H1 (cell line): ENCODE results near the gene DTX4. TPM values are rescaled to one million over a fixed set of nuclear protein-coding genes. Genes with fewer than 3 reads are reported as not detected.

Experiments
- CTCF ChIA-PET: fragments of 300-600 bp; sonication (Branson Sonifier 250); formaldehyde crosslinking; loops from one replicate; lab custom pipeline; 2021; ENCODE audit not compliant: partially characterized antibody; lab: Charles Lee
- POLR2A ChIA-PET: fragments of 300-600 bp; sonication (Branson Sonifier 250); formaldehyde crosslinking; loops from one replicate; lab custom pipeline; 2021; ENCODE audit warnings: inconsistent platforms; ENCODE audit not compliant: partially characterized antibody; lab: Charles Lee
- DNase-seq, 2 experiments: peaks; one replicate each; pipeline versions ENCODE4 v3.0.0 to v3.0.0-alpha.2; 2010 to 2022; ENCODE audit warnings: low spot score in 2 of 2, low read depth in 1 of 2, mixed read lengths in 1 of 2
- FAIRE-seq: peaks from 2 replicates; lab custom pipeline; 2011; peaks lifted over from hg19 to GRCh38; lab: Jason Lieb, UNC
- H2AFZ ChIP-seq: 2 replicates; pipeline ENCODE4 v1.8.1; 2012; ENCODE audit warnings: low read length, inconsistent platforms
- H2AK5ac ChIP-seq: 2 replicates; pipeline ENCODE4 v1.6.1; 2013; ENCODE audit warnings: low read depth, low read length
- H2BK120ac ChIP-seq: replicated peaks from 2 replicates; pipeline ENCODE3; 2013; ENCODE audit warnings: low read depth, low read length, inconsistent platforms
- H2BK12ac ChIP-seq: 2 replicates; pipeline ENCODE4 v1.6.1; 2013; ENCODE audit warnings: low read depth, low read length
- H2BK15ac ChIP-seq: 2 replicates; pipeline ENCODE4 v1.6.1; 2013; ENCODE audit warnings: low read length
- H2BK20ac ChIP-seq: 2 replicates; pipeline ENCODE4 v1.6.1; 2013; ENCODE audit warnings: low read length
- H2BK5ac ChIP-seq: 2 replicates; pipeline ENCODE4 v1.6.1; 2013; ENCODE audit warnings: low read depth, low read length
- H3K14ac ChIP-seq: 2 replicates; pipeline ENCODE4 v1.6.1; 2013; ENCODE audit warnings: inconsistent platforms; ENCODE audit not compliant: insufficient read length
- H3K18ac ChIP-seq: 2 replicates; pipeline ENCODE4 v1.6.1; 2013; ENCODE audit warnings: low read length; ENCODE audit errors: extremely low read depth
- H3K23ac ChIP-seq: 2 replicates; pipeline ENCODE4 v1.6.1; 2013; ENCODE audit warnings: inconsistent platforms; ENCODE audit not compliant: insufficient read length
- H3K23me2 ChIP-seq: 2 replicates; pipeline ENCODE4 v1.6.1; 2013; ENCODE audit warnings: low read depth, low read length
- H3K27ac ChIP-seq: 2 replicates; pipeline ENCODE4 v1.6.1; 2011; ENCODE audit warnings: low read depth, low read length, inconsistent platforms
- H3K27me3 ChIP-seq, 4 experiments: replicated peaks in 1 of 4; 1 replicate in 1 of 4; 2 replicates in 3 of 4; pipeline versions ENCODE4 v1.6.1 to v1.8.1; 2011 to 2013; ENCODE audit warnings: low read length in 3 of 4, mild to moderate bottlenecking in 3 of 4, inconsistent platforms in 2 of 4, mixed read lengths in 2 of 4, moderate library complexity in 1 of 4; ENCODE audit not compliant: control insufficient read depth in 3 of 4, insufficient read depth in 3 of 4; ENCODE audit errors: extremely low read depth in 1 of 4
- H3K36me3 ChIP-seq, 4 experiments: 2 replicates each; pipeline versions ENCODE4 v1.6.1 to v1.8.1; 2011 to 2013; ENCODE audit warnings: mild to moderate bottlenecking in 4 of 4, low read length in 3 of 4, moderate library complexity in 2 of 4, control low read depth in 1 of 4, inconsistent platforms in 1 of 4; ENCODE audit not compliant: insufficient read depth in 4 of 4, control insufficient read depth in 2 of 4
- H3K4ac ChIP-seq: replicated peaks from 2 replicates; pipeline ENCODE3; 2013; ENCODE audit warnings: low read length, low read depth, mixed read lengths, inconsistent platforms; ENCODE audit not compliant: insufficient read length
- H3K4me1 ChIP-seq, 4 experiments: replicated peaks in 1 of 4; 1 replicate in 1 of 4; 2 replicates in 3 of 4; pipeline versions ENCODE4 v1.6.1 to v1.8.1; 2011 to 2013; ENCODE audit warnings: low read length in 3 of 4, inconsistent platforms in 2 of 4, mixed read lengths in 1 of 4; ENCODE audit not compliant: insufficient read depth in 4 of 4, control insufficient read depth in 3 of 4
- H3K4me2 ChIP-seq, 2 experiments: 2 replicates each; pipeline versions ENCODE4 v1.6.1 to v1.8.1; 2011 to 2013; ENCODE audit warnings: low read depth in 2 of 2, low read length in 2 of 2, control low read depth in 1 of 2, inconsistent platforms in 1 of 2, mild to moderate bottlenecking in 1 of 2; ENCODE audit not compliant: insufficient read depth in 1 of 2
- H3K4me3 ChIP-seq, 4 experiments: fragments of 200-600, 300-600 bp in 1 of 4; sonication (generic), shearing (Covaris generic), sonication (Bioruptor Twin) in 1 of 4; 2 replicates each; pipeline versions ENCODE4 v1.5.1 to v1.8.1; 2011 to 2016; ENCODE audit warnings: low read length in 4 of 4, low read depth in 3 of 4, control low read depth in 2 of 4, inconsistent platforms in 2 of 4, mild to moderate bottlenecking in 2 of 4, mixed read lengths in 1 of 4, moderate library complexity in 1 of 4; ENCODE audit not compliant: insufficient read depth in 2 of 4; ENCODE audit errors: extremely low read depth in 1 of 4
- H3K56ac ChIP-seq: replicated peaks from 2 replicates; pipeline ENCODE3; 2013; ENCODE audit warnings: low read depth, mild to moderate bottlenecking, mixed read lengths, low read length, inconsistent platforms; ENCODE audit not compliant: insufficient read length
- H3K79me1 ChIP-seq: 2 replicates; pipeline ENCODE4 v1.6.1; 2013; ENCODE audit warnings: low read depth, low read length, control low read depth
- H3K79me2 ChIP-seq, 2 experiments: 2 replicates each; pipeline versions ENCODE4 v1.6.1 to v1.8.1; 2012 to 2013; ENCODE audit warnings: low read length in 2 of 2, mild to moderate bottlenecking in 2 of 2, inconsistent platforms in 1 of 2; ENCODE audit not compliant: insufficient read depth in 2 of 2, control insufficient read depth in 1 of 2
- H3K9ac ChIP-seq, 4 experiments: replicated peaks in 1 of 4; 1 replicate in 1 of 4; 2 replicates in 3 of 4; pipeline versions ENCODE4 v1.6.1 to v1.8.1; 2011 to 2013; ENCODE audit warnings: low read depth in 3 of 4, low read length in 3 of 4, control low read depth in 2 of 4, mild to moderate bottlenecking in 2 of 4, moderate library complexity in 2 of 4, inconsistent platforms in 1 of 4; ENCODE audit errors: extremely low read depth in 1 of 4
- H3K9me3 ChIP-seq, 2 experiments: 2 replicates each; pipeline versions ENCODE4 v1.6.1 to v1.8.1; 2012 to 2013; ENCODE audit warnings: mild to moderate bottlenecking in 2 of 2, moderate library complexity in 2 of 2, control low read depth in 1 of 2, inconsistent platforms in 1 of 2, low read depth in 1 of 2, low read length in 1 of 2, mixed read lengths in 1 of 2; ENCODE audit not compliant: insufficient read depth in 2 of 2
- H4K20me1 ChIP-seq, 2 experiments: replicated peaks in 1 of 2; 2 replicates each; pipeline versions ENCODE3 to v1.8.1; 2011 to 2013; ENCODE audit warnings: inconsistent platforms in 2 of 2, low read length in 2 of 2, mild to moderate bottlenecking in 1 of 2; ENCODE audit not compliant: insufficient read depth in 2 of 2, control insufficient read depth in 1 of 2
- H4K5ac ChIP-seq: 2 replicates; pipeline ENCODE4 v1.6.1; 2013; ENCODE audit warnings: low read length, low read depth, mixed read lengths, inconsistent platforms; ENCODE audit not compliant: insufficient read length
- H4K8ac ChIP-seq: 2 replicates; pipeline ENCODE4 v1.8.0; 2013; ENCODE audit warnings: mild to moderate bottlenecking, moderate library complexity, low read length, inconsistent platforms; ENCODE audit not compliant: insufficient read depth; ENCODE audit errors: extremely low read depth
- H4K91ac ChIP-seq: replicated peaks from 2 replicates; pipeline ENCODE3; 2013; ENCODE audit warnings: low read length, mixed read lengths, inconsistent platforms; ENCODE audit not compliant: insufficient read length
- CHD1 ChIP-seq: IDR thresholded peaks from 2 replicates; pipeline ENCODE4 v1.6.1; 2012; ENCODE audit warnings: low read depth, low read length, improper control_type of control experiment
- NRF1 ChIP-seq: IDR thresholded peaks from 2 replicates; pipeline ENCODE4 v1.6.1; 2011; ENCODE audit warnings: mild to moderate bottlenecking, low read depth, low read length, improper control_type of control experiment
- WGBS, 2 experiments: shearing (Covaris generic) in 1 of 2; methylation state at CpG; one replicate each; pipeline versions ENCODE4 v1.1.6 to v1.1.7; 2013 to 2015; ENCODE audit warnings: low lambda C conversion rate in 2 of 2, mixed read lengths in 2 of 2, inconsistent platforms in 1 of 2, low coverage in 1 of 2, missing lambda C conversion rate in 1 of 2; ENCODE audit not compliant: insufficient replicate concordance in 2 of 2, insufficient coverage in 1 of 2, insufficient read length in 1 of 2; ENCODE audit errors: extremely low coverage in 1 of 2, missing lambda C conversion rate in 1 of 2; 5-methylcytosine and 5-hydroxymethylcytosine counted together
- polyA plus RNA-seq, 7 experiments: library from polyadenylated mRNA; depleted of rRNA in 3 of 7; stranded (reverse) in 5 of 7; unstranded in 2 of 7; fragments of >200 nt in 5 of 7; fragments of 200-250 nt in 2 of 7; gene quantifications; 1 replicate in 5 of 7; 2 replicates in 1 of 7; 4 replicates in 1 of 7; pipeline versions ENCODE4 v1.2.1 to v1.2.3, GENCODE V29; 2011 to 2013; ENCODE audit warnings: missing spikeins in 2 of 7, mixed read lengths in 2 of 7
- total RNA-seq: library from RNA; stranded (reverse); fragmentation: NEBNext Ultra II Directional; extraction: Animal tissue kit (Norgen Biotek cat#: 25700); gene quantifications from 2 replicates; pipeline ENCODE4 v1.2.1, GENCODE V29; 2021

Gene DTX4
- total and polyA plus RNA-seq, 2 of the 8 experiments (the other 6 are each of a cell fraction or from before 2014, with no cell fraction given) = 5.1 to 18.8 TPM

GRCh38 chr11:59197991-59198390, 26.1 kb downstream of the DTX4 start:
- Histone ChIP-seq H4K8ac (no peak overlapping the region), H2BK12ac (no peak overlapping the region), H2AFZ (no peak overlapping the region), H3K23ac (no peak overlapping the region), H3K18ac (no peak overlapping the region), H3K4ac (no peak overlapping the region), H2BK5ac (no peak overlapping the region), H2BK120ac (no peak overlapping the region), H2AK5ac (no peak overlapping the region), H3K27ac (no peak overlapping the region), H3K4me3 (no peak overlapping the region), H2BK15ac (no peak overlapping the region), H3K4me1 (no peaks in the 10 kb centered on the region; a peak in 1 of 7 replicates), H3K36me3 (peaks cover 6 to 44% (median 31%) of the 10 kb centered on the region in 4 experiments; a peak in 7 of 8 replicates), H3K14ac (no peak overlapping the region), H4K91ac (no peak overlapping the region), H3K9me3 (peaks cover 4 to 10% of the 10 kb centered on the region in 2 experiments; a peak in 3 of 4 replicates), H2BK20ac (no peak overlapping the region), H3K27me3 (no peaks in the 10 kb centered on the region), H3K4me2 (no peak overlapping the region), H3K79me2 (no peaks in the 10 kb centered on the region), H3K23me2 (no peaks in the 10 kb centered on the region), H3K56ac (no peak overlapping the region), H3K9ac (no peak overlapping the region), H3K79me1 (no peaks in the 10 kb centered on the region), H4K20me1 (peaks cover 0 to 2% of the 10 kb centered on the region in 2 experiments), H4K5ac (no peak overlapping the region)
- ChIA-PET CTCF (interaction anchor here (0.6 to 2.6 kb wide), 7 partner anchors 9 to 221 kb away, joined by 3 to 26 read pairs (median 4); no protein-coding TSS in a partner anchor), POLR2A (no interaction called here)
- 98% methylated on average over 9 of the region's 9 CpGs; no CpG with 5 or more reads in 1 of the 2 experiments for WGBS, 2 experiments
- DNase-seq (no peak), FAIRE-seq (no peak)
- TF ChIP-seq CHD1 (no peak), NRF1 (no peak)
